ENCODE measurements around the gene FAM131A.

GRCh38 chr3:184317201-184317600 is 20.2 kb upstream of the FAM131A start:
- TF ChIP-seq CTCF (IDR thresholded peaks at IDR 0.05), result no peak
- no peak for TF ChIP-seq EZH2 (IDR thresholded peaks at IDR 0.05; ENCODE audit: borderline replicate concordance, insufficient read depth, low read depth, low read length, poor library complexity, severe bottlenecking)
